Panc1 (cell line): ENCODE data around the gene RAP1GDS1.

Source experiments
- CTCF ChIP-seq: fragments of 450-650 bp; IDR thresholded peaks from 2 replicates; pipeline ENCODE4 v1.5.1; 2017; ENCODE audit warnings: mild to moderate bottlenecking
- POLR2AphosphoS5 ChIP-seq: IDR thresholded peaks from 2 replicates; pipeline ENCODE4 v1.6.1; 2012; ENCODE audit warnings: mild to moderate bottlenecking, low read depth, low read length, moderate library complexity
- SIN3A ChIP-seq: IDR thresholded peaks from 2 replicates; pipeline ENCODE4 v1.6.1; 2012; ENCODE audit warnings: low read depth, mild to moderate bottlenecking, low read length, moderate library complexity, borderline replicate concordance; ENCODE audit not compliant: insufficient read depth
- TCF7L2 ChIP-seq: IDR thresholded peaks from 2 replicates; pipeline ENCODE4 v1.6.1; 2011; ENCODE audit warnings: mild to moderate bottlenecking, low read depth, low read length, inconsistent platforms

- no peak for TF ChIP-seq POLR2AphosphoS5
- no peak for TF ChIP-seq CTCF
- no peak for TF ChIP-seq SIN3A
- TF ChIP-seq TCF7L2: no peak
Measured at GRCh38 chr4:98249831-98250230, 11.4 kb upstream of the RAP1GDS1 start.
